ENCODE measurements around the gene RAD54L. TPM values are rescaled to one million over a fixed set of nuclear protein-coding genes. Genes with fewer than 3 reads are reported as not detected.

Gene RAD54L
- total RNA-seq, 2 experiments from 2014 or later = 0.33 to 1.0 TPM

GRCh38 chr1:46210561-46210960, 37.0 kb upstream of the RAD54L start:
- no peak overlapping the region for H3K27ac ChIP-seq (ENCODE audit: low read depth in 1 of 2, low read length in 2 of 2)
- no peaks in the 10 kb centered on the region for H3K4me1 Mint-ChIP-seq (ENCODE audit: low read depth)
- H3K27ac Mint-ChIP-seq = no peak overlapping the region
- no peaks in the 10 kb centered on the region for H3K27me3 Mint-ChIP-seq
- no peaks in the 10 kb centered on the region for H3K9me3 ChIP-seq (ENCODE audit: control insufficient read depth in 1 of 2, insufficient read depth in 1 of 2, low read length in 2 of 2)
- no peaks in the 10 kb centered on the region for H3K36me3 Mint-ChIP-seq (ENCODE audit: low read depth)
- H3K36me3 ChIP-seq (ENCODE audit: insufficient read depth, low read length) = no peaks in the 10 kb centered on the region
- CTCF ChIA-PET = interaction anchor here (2.0 kb wide), 1 partner anchor 13 kb away, joined by 6 read pairs; no protein-coding TSS in a partner anchor
- DNase-seq = no peak
- no peaks in the 10 kb centered on the region for H3K27me3 ChIP-seq (ENCODE audit: control insufficient read depth in 1 of 2, insufficient read depth in 2 of 2, low read length in 2 of 2)
- intact Hi-C loops (cut with DNase I, micrococcal nuclease) = no loop called here
- H3K4me1 ChIP-seq (ENCODE audit: insufficient read depth, low read length) = no peaks in the 10 kb centered on the region
- no peak for TF ChIP-seq CTCF (IDR thresholded peaks at IDR 0.05)
- no peak for ATAC-seq (ENCODE audit: poor library complexity)
- POLR2A ChIA-PET = no interaction called here
- H3K4me3 ChIP-seq (ENCODE audit: low read length) = no peak overlapping the region
- H3K4me3 Mint-ChIP-seq = no peak overlapping the region
- H3K9me3 Mint-ChIP-seq = no peaks in the 10 kb centered on the region

- H3K27ac Mint-ChIP-seq = no peak overlapping the region
- H3K9me3 ChIP-seq (ENCODE audit: control insufficient read depth in 1 of 2, insufficient read depth in 1 of 2, low read length in 2 of 2) = no peaks in the 10 kb centered on the region
- H3K27ac ChIP-seq (ENCODE audit: low read depth in 1 of 2, low read length in 2 of 2) = no peak overlapping the region
- H3K27me3 Mint-ChIP-seq = no peaks in the 10 kb centered on the region
- no peaks in the 10 kb centered on the region for H3K4me1 Mint-ChIP-seq (ENCODE audit: low read depth)
- no peak overlapping the region for H3K4me3 Mint-ChIP-seq
- no peak for ATAC-seq (ENCODE audit: poor library complexity)
- POLR2A ChIA-PET = no interaction called here
- no peaks in the 10 kb centered on the region for H3K4me1 ChIP-seq (ENCODE audit: insufficient read depth, low read length)
- CTCF ChIA-PET = interaction anchor here (2.0 kb wide), 1 partner anchor 12 kb away, joined by 6 read pairs; no protein-coding TSS in a partner anchor
- TF ChIP-seq CTCF (IDR thresholded peaks at IDR 0.05) = no peak
- H3K27me3 ChIP-seq (ENCODE audit: control insufficient read depth in 1 of 2, insufficient read depth in 2 of 2, low read length in 2 of 2) = no peaks in the 10 kb centered on the region
- no peaks in the 10 kb centered on the region for H3K36me3 Mint-ChIP-seq (ENCODE audit: low read depth)
- no peaks in the 10 kb centered on the region for H3K9me3 Mint-ChIP-seq
- no peak overlapping the region for H3K4me3 ChIP-seq (ENCODE audit: low read length)
- intact Hi-C loops (cut with DNase I, micrococcal nuclease) = no loop called here
- H3K36me3 ChIP-seq (ENCODE audit: insufficient read depth, low read length) = no peaks in the 10 kb centered on the region
- no peak for DNase-seq
Observed at GRCh38 chr1:46211051-46211450, 36.5 kb upstream of the RAD54L start.

- H3K4me3 ChIP-seq (ENCODE audit: low read length) = no peak overlapping the region
- H3K27me3 Mint-ChIP-seq = no peaks in the 10 kb centered on the region
- H3K27ac Mint-ChIP-seq = no peak overlapping the region
- no peaks in the 10 kb centered on the region for H3K4me1 ChIP-seq (ENCODE audit: insufficient read depth, low read length)
- H3K36me3 Mint-ChIP-seq (ENCODE audit: low read depth) = no peaks in the 10 kb centered on the region
- no peak overlapping the region for H3K4me3 Mint-ChIP-seq
- ATAC-seq (ENCODE audit: poor library complexity) = no peak
- no peak for TF ChIP-seq CTCF (IDR thresholded peaks at IDR 0.05)
- no peaks in the 10 kb centered on the region for H3K9me3 Mint-ChIP-seq
- ChIA-PET CTCF (no interaction called here), POLR2A (no interaction called here)
- no peak for DNase-seq
- no peak overlapping the region for H3K27ac ChIP-seq (ENCODE audit: low read depth in 1 of 2, low read length in 2 of 2)
- H3K27me3 ChIP-seq (ENCODE audit: control insufficient read depth in 1 of 2, insufficient read depth in 2 of 2, low read length in 2 of 2) = no peaks in the 10 kb centered on the region
- intact Hi-C loops (cut with DNase I, micrococcal nuclease) = no loop called here
- no peaks in the 10 kb centered on the region for H3K9me3 ChIP-seq (ENCODE audit: control insufficient read depth in 1 of 2, insufficient read depth in 1 of 2, low read length in 2 of 2)
- H3K4me1 Mint-ChIP-seq (ENCODE audit: low read depth) = no peaks in the 10 kb centered on the region
- no peaks in the 10 kb centered on the region for H3K36me3 ChIP-seq (ENCODE audit: insufficient read depth, low read length)
Observed at GRCh38 chr1:46215504-46215903, 32.1 kb upstream of the RAD54L start.

Measured in CD4-positive, alpha-beta T cell (primary cell).